CD4-positive, alpha-beta T cell treated with Interleukin-21 for 1 hour (primary cell): ENCODE data around the gene LSP1.

Experiments
- DNase-seq: peaks from one replicate; pipeline ENCODE4 v3.0.0-alpha.2; 2020

The LSP1 gene

DNA sequence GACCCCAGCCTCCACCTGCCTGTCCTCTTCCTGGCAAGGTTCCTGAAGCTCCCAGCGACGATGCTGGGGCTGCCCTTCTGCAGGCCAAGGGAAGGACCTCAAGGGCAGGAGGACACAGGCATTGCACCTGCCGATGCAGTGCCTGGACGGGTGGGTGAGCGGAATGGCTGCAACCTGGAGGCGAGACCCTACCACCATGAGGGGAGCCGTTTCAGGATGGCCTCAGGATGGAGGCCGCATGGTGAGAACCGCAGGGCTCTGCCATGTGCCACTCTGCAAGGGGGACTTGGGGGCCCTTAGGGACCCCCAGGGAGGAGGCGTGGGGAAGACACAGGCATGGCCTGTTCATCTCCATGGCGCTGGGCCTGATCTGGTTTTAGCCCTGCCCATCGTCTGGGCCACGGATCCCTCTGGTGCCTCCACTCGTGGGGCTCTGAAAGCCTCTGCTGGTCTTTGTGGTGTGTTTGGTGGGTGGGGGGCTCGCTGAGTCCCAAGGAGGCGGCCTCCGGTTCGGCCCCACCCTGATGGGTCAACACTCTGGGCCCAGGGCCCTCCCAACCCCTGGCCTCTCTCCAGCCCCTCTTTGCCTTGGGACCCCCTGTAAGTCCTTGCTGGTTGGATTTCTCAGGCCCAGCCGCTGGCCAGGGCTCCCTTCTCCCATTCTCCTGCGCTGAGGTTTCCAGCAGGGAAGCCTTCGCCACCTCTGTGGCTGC is 1.3 kb upstream of the LSP1 start:
- DNase-seq: no peak

- DNase-seq: no peak
Measured at GRCh38 chr11:1852271-1852876, 510 bp upstream of the LSP1 start.

DNA sequence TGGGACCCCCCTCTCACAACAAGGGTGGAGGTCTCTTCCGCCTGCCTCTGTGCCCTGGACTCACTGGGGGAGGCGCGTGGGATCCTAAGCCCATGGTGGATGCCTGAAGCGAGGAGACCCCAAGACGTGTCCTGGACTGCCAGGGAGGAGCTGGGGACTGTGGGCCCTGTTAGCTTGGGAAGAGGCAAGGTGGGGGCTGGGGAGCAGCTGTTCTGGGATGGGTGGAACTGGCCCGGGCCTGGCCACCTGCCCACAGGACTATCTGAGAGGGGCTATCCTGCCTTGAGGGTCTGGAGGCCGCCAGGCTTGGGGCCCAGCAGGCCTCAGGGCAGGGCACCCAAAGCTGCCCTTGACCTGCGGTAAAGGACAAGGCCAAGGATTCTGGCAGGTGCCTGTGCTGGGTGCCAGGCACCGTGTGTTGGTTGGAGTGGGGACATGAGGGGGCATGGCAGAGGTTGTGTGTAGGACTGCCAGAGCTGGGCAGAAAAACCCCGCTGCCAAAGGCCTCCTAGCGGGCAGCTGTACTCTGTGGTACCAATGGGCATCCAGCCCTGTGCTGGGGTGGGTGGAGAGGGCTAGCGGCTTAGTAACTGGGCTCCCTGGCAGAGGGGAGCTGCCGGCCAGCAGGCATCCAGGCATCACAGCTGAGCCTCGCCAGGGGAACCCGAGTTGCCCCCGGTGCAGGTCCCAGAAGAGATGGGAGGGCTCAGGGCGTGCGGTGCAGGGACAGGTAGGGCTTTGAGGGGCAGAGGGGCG is 670 bp downstream of the LSP1 start:
- DNase-seq: peak; percentile 34

DNA sequence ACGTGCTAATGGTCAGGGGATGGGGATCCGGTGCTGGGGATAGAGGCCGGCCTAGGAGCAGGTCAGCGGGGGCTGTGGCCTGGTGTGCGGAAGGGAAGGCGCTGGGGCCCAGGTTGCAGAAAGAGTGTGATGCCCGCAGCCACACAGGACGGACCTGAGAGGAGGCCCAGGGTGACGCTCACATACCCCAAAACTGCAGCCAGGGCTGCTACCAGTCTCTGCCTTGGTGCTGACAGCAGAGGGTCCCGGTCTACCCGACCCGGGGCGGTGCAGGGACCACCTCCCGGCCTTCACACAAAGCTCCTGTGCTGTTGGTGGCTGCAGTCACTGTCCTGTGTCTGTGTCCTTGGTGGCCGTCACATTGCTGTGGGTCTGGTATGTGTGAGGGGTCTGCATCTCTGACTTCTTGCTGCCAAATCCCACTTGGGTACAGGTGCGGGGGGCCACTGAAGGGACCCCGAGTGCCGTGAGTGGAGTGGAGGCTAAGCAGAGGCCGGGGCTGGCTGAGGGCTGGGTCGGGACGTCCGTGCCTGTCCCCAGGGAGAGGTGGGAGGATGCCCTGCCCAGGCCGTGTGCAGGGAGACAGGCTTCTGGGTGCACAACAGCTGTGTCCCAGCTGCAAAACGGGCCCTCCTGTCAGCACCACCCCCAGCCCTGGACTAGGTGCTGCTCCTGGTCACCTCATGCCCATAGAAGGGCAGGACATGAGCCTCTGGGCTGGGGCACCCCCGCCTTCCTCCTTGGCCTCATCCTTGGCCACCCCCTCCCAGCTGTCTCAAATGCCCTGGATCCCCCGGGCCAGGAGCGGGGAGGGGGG is 1.5 kb downstream of the LSP1 start:
- DNase-seq: no peak

DNA sequence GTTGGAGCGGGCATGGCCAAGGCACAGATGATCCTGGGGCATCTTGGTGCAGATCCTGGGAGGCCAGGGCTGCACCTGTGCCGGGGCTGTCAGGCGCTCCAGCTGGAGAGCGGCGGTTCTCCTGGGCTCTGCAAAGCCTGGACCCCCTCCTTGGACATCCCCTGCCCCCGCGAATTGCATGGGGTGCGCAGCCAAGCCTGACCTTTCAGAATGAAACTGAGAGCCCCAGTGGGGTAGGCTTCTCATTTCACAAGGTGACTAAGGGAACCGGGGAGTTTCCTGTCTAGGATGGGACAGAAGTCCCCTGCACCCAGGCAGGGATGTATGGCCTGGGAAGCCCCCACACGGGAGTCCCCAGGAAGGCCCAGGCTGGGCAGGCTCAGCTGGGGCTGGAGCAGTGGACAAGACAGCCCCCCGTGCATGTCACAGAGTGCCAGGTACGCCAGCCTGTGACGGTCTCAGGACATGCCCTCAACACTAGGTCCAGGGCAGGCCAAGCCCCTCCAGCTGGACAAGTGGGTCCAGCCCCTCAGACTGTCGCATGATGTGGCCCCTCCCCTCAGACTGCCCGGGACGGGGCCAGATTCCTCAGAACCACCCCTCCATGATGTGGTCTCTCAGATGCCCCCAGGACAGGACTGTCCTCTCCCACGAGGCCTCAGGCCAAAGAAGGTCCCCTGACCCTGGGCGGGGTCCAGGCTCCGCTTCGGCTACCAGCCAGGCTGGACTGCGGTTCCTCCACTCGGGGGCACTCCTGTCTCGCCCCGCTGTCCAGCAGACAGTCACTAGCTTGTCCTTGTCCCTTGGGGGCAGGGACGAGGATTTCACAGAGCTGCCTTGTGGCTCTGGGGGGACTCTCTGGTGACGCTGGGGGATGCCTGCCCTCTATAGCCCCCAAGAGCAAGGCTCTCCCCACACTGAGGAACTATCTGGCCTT is 2.3 kb downstream of the LSP1 start:
- DNase-seq: no peak

- DNase-seq: no peak
Measured at GRCh38 chr11:1855886-1856265, 3.0 kb downstream of the LSP1 start.

DNA sequence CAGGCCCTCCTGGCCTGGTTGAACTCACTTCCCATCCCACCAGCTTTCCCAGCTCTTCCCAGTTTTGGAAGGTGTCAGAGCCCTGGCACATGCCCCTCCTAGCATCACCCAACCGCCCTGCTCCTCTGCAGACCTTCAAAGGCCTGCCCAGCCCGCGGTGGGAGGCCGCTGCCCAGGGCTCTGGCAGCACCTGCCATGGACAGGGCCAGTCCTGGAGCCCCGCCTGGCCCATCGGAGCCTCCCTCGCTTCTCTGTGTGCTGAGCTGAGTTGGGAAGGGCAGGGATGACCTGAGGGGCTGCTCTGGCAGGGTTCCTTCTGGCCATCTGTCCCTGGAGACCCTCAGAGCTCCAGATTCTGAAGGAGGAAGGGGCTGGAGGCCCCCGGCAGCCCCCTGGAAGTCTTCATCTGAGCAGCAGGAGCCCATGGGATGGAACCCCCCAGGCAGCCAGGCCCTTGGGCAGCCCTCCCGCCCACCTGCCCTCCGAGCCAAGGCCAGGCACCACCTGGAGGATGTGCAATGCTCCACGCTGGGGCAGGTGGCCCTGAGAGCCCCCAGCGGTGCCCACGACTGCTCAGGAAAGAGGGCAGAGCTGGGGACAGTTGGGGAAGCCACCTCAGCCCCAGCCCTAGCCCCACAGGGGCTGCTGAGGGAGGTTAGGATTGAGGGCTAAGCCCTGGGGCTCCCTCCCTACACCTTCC is 3.6 kb downstream of the LSP1 start:
- DNase-seq: no peak

GRCh38 chr11:1857064-1857463 is 4.2 kb downstream of the LSP1 start:
- no peak for DNase-seq

DNA sequence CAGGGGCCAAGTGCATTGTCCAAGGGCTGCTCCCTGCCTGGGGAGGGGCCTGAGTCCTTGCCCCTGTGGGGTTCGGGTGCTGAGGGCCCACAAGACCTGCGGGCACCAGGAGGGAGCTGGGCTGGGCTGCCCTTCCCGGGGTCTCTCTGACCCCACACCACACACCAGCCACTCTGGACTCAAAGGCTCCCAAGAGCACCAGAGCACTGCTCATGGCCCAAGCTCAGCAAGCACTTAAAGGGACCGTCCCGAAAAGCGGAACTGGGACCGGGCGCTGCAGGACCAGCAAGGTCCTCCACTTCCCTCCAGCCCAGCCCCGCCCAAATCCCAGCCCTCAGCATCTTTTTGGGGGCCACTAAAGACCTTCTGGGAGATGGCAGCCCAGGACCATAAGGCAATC is 5.3 kb downstream of the LSP1 start:
- DNase-seq: no peak

- no peak for DNase-seq
Measured at GRCh38 chr11:1858576-1858975, 5.7 kb downstream of the LSP1 start.

GRCh38 chr11:1859004-1859403 is 6.1 kb downstream of the LSP1 start:
- no peak for DNase-seq

GRCh38 chr11:1860108-1860507 is 7.2 kb downstream of the LSP1 start:
- DNase-seq: no peak

GRCh38 chr11:1861435-1862411 is 8.8 kb downstream of the LSP1 start:
- DNase-seq: no peak

DNA sequence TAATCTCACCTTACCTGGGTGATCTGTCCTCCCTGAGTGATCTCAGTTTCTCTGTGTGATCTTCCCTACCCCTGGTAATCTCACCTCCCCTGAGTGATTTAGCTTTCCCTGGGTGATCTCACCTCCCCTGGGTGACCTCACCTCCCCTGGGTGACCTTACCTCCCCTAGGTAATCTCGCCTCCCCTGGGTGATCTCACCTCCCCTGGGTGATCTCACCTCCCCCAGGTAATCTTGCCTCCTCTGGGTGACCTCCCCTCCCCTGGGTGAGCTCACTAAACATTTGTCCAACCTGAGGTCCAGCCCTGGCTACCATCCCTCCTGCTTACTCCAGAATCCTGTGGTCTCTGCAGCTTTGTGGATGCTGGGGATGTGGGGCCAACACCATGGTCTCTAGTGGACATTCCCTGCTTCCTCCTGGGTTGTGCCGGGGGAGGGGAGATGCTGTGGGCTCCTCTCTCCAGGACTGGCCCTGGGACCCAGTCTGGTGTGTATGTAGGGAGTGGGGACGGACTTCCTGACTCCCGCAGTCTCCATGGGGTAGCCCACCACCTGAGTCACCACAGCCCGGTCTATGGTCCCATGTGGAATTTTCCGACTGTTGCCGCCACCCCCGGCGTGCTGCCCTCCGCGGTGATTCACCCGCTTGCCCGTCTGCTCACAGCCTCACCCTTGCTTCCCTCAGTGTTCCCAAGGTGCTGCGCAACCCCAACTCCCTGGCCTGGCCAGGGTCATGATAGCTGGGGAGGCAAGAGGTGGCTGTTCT is 9.9 kb downstream of the LSP1 start:
- no peak for DNase-seq

DNA sequence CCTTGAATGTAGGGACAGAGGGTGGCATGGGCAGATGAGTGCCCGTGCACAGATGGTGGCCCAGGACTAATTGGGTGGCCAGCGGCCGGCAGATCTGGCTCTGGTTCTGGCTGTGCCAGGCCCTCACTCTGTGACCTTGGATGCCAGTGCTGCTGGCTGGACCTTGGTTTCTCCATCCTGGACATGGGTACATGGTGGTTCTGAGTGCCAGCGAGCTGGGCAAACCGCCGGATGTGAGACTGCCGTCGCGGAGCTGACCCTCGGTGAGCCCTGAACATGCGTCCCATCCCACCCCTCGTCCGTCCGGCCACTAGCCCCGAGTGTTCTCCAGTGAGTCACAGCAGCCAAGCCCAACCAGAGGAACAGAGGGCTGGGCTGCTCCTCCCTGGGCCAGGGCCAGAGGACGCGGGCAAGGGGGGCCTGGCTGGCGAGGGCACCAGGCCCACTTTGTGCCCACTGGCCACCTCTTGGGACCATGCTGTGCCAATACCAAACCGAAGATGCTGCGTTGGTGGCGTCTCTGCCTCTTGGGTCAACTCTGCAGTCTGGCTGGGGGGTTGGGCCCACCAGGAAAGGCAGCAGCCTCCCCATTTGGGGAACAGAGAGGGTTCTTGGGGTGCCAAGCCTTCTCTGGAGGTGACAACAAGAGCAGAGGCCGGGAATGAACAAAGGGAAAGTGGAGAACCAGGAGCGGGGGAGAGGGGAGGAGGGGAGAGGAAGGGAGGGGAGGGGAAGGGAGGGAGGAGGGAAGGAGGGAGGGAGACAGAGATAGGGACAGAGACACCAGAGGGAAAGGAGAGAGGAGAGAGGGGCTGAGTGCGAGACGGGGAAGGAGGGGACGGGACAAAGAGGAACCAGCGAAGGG is 10.7 kb downstream of the LSP1 start:
- no peak for DNase-seq

DNA sequence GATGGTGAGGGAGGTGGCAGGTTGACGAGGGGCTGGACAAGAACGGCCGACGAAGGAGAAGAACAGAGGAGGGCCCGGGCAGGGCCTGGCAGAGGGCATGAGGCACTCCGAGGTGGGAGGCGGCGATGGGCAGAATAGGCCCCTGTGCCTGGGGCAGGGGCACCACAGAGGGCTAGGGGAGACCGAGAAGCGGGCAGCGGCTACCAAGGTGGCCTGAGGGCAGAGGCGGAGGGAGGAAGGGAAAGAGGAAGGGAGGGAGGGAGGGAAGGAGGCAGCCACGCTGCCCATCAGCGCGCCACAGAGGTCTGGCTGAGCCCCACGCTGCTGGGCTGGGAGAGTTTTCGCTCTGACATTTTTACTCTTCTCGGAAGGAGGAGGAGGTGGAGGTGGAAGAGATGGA is 11.3 kb downstream of the LSP1 start:
- no peak for DNase-seq

DNA sequence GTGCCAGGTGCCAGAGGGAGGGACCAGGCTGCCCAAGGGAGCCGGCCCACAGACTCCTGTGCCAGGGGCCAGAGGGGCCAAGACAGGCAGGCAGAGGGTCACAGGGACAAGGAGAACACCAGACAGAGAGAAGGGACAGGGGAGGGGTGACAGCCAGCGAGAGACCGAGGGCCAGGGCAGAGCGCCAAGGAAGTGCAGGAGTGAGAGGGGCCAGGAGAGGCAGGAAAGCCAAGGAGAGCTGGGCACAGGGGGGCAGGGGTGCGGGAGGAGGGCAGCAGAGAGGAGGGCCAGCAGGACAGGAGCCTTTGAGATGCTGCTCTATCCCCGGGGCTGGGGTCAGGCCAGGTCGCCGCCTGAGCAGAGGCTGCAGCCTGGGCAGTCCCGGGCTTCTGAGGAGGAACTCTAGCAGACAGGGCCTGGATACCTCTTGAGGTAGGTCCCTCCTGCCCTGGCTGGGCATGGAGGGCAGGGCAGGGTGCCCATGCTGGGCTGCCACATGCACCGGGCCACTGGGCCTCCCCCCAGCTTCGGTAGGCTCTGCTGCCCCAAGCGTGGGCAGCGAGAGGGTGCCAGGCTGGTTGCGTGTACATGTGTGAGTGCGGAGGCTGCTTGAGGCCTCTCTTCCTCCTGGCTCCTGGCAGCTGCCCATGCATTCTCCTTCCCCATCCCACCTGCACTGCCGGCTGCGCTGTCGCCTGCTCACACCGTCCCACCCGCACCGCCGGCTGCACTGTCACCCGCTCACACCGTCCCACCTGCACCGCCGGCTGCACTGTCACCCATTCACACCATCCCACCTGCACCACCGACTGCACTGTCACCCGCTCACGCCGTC is 12.2 kb downstream of the LSP1 start:
- DNase-seq: no peak

DNA sequence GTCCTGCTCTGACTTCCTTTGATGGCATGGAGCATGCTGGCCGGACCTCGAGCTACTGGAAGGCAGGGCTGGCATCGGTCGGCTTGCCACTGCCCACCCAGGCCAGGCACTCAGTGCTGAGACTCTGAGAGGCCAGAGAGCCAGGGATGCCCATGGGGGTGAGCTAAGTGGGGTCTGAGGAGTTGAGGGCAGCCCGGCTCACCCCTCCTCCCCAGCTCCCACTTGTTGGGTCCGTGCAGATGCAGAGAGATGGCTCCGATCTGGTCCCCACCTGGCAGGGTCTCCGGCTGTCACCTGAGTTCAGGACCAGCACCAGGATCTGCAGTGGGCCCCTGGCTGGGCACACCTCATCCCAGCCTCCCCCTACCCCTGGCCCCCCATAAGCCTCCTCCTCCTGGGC is 13.3 kb downstream of the LSP1 start:
- DNase-seq: no peak
